ENCODE data around the gene CSNK1E.

DNA sequence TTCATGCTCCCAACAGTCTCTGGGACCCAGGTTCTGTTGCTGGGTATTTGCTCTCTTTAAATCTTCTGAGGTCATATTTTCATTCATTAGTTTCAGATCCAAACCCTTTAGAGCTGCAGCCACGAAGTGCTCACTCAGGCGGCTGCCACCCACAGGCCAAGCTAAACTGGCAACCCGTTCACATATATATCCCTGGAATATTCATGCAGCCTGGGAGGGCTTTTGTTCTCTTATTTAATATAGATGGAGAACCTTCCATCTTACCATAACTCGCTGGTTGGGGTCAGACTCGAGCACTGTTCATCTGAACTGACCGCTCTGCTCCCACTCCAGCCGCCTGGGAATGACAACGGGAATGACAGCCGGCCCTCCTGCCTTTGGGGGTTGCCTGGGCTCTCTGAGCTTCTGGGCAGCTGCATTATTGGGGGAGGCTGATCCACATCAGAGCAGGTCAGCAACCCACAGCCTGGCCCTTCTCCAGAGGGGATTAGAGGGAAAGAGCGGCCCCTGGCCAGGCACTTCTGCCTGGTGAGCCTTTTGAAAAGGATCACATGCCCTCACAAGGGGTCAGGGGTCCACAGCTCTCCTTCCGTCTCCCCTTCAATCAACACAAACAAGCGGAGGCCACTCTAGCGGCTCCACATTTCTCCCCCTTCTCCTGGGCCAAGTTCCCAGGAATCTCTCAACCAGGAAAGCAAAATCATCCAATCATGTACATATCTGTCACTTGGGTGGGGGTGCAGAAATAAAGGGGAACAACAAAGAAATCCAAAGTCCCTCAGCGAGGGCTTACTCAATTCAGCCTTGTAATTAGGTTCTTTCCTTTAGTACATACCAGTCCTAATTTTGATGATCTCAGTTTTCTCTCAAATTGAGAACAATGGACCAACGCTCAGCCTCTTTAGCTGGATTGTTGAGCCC is 56.2 kb downstream of the CSNK1E start:
- no peak for TF ChIP-seq POLR2A (IDR thresholded peaks at IDR 0.05; ENCODE audit: low read depth)
- TF ChIP-seq, protein P1, sequence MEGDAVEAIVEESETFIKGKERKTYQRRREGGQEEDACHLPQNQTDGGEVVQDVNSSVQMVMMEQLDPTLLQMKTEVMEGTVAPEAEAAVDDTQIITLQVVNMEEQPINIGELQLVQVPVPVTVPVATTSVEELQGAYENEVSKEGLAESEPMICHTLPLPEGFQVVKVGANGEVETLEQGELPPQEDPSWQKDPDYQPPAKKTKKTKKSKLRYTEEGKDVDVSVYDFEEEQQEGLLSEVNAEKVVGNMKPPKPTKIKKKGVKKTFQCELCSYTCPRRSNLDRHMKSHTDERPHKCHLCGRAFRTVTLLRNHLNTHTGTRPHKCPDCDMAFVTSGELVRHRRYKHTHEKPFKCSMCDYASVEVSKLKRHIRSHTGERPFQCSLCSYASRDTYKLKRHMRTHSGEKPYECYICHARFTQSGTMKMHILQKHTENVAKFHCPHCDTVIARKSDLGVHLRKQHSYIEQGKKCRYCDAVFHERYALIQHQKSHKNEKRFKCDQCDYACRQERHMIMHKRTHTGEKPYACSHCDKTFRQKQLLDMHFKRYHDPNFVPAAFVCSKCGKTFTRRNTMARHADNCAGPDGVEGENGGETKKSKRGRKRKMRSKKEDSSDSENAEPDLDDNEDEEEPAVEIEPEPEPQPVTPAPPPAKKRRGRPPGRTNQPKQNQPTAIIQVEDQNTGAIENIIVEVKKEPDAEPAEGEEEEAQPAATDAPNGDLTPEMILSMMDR (IDR thresholded peaks at IDR 0.05): peak in 1 of 3 experiments; percentile 7

Data from esophagus muscularis mucosa (tissue), 3 donors.